OCI-LY3 (cell line): ENCODE measurements around the gene MICB.
A peak's percentile ranks its signal among the peaks of the same experiment; 100 is the strongest.

ENCODE experiments used
- H2AFZ ChIP-seq: fragments of 200-600, 300-600 bp; shearing (Covaris generic); 2 replicates; pipeline ENCODE4 v1.6.0; 2014; ENCODE audit warnings: antibody characterized with exemption, low read depth, low read length
- H3K27ac ChIP-seq: fragments of 200-600, 300-600 bp; sonication (generic); 2 replicates; pipeline ENCODE4 v1.5.1; 2014; ENCODE audit warnings: mild to moderate bottlenecking, low read length, moderate library complexity, mixed read lengths
- H3K27me3 ChIP-seq: fragments of 200-600, 300-600 bp; sonication (generic); 2 replicates; pipeline ENCODE4 v1.6.1; 2014; ENCODE audit warnings: low read depth, low read length, mixed read lengths
- H3K36me3 ChIP-seq: fragments of 200-600, 300-600 bp; sonication (generic); replicated peaks from 2 replicates; pipeline ENCODE3; 2014; ENCODE audit warnings: low read depth, low read length, mixed read lengths
- H3K4me1 ChIP-seq: fragments of 300-600, 200-600 bp; sonication (generic); 2 replicates; pipeline ENCODE4 v1.6.1; 2014; ENCODE audit warnings: low read length, mixed read lengths
- H3K4me2 ChIP-seq: fragments of 200-600, 300-600 bp; sonication (generic); 2 replicates; pipeline ENCODE4 v1.6.1; 2014; ENCODE audit warnings: low read length, mixed read lengths
- H3K4me3 ChIP-seq: fragments of 300-600, 200-600 bp; sonication (generic); 2 replicates; pipeline ENCODE4 v1.5.1; 2014; ENCODE audit warnings: antibody characterized with exemption, mild to moderate bottlenecking, low read length, moderate library complexity
- H3K79me2 ChIP-seq: fragments of 300-600, 200-600 bp; shearing (Covaris generic); 2 replicates; pipeline ENCODE4 v1.6.1; 2014; ENCODE audit warnings: mild to moderate bottlenecking, low read length, mixed read lengths
- H3K9ac ChIP-seq: fragments of 300-600, 200-600 bp; shearing (Covaris generic); 2 replicates; pipeline ENCODE4 v1.6.0; 2014; ENCODE audit warnings: mild to moderate bottlenecking, low read length, moderate library complexity
- H3K9me3 ChIP-seq: fragments of 200-600, 300-600 bp; shearing (Covaris generic); 2 replicates; pipeline ENCODE4 v1.6.1; 2014; ENCODE audit warnings: low read length, mixed read lengths; ENCODE audit not compliant: insufficient read depth
- H4K20me1 ChIP-seq: fragments of 200-600, 300-600 bp; sonication (generic); 2 replicates; pipeline ENCODE4 v1.6.1; 2016; ENCODE audit warnings: low read length, mixed read lengths; ENCODE audit not compliant: insufficient read depth
- EZH2phosphoT487 ChIP-seq: fragments of 200-600 bp; shearing (Covaris generic); IDR thresholded peaks from 2 replicates; pipeline ENCODE4 v1.6.1; 2018; ENCODE audit warnings: antibody characterized with exemption, mixed run types, low read depth
- TF ChIP-seq, protein P1 (sequence below): fragments of 200-600, 300-600 bp; sonication (generic); IDR thresholded peaks from 2 replicates; pipeline ENCODE4 v1.5.1; 2014; ENCODE audit warnings: antibody characterized with exemption, low read length, low read depth

The MICB gene

GRCh38 chr6:31556307-31556706 lies 58.4 kb downstream of the MICB start:
- H3K27ac ChIP-seq = peak overlapping the region; percentile 100
- no peaks in the 10 kb centered on the region for H4K20me1 ChIP-seq
- peak overlapping the region; percentile 46 for H3K4me2 ChIP-seq
- H3K27me3 ChIP-seq = no peaks in the 10 kb centered on the region
- peaks cover 71% of the 10 kb centered on the region for H3K4me1 ChIP-seq
- peaks cover 5% of the 10 kb centered on the region for H3K36me3 ChIP-seq
- no peak for TF ChIP-seq EZH2phosphoT487
- TF ChIP-seq, protein P1, sequence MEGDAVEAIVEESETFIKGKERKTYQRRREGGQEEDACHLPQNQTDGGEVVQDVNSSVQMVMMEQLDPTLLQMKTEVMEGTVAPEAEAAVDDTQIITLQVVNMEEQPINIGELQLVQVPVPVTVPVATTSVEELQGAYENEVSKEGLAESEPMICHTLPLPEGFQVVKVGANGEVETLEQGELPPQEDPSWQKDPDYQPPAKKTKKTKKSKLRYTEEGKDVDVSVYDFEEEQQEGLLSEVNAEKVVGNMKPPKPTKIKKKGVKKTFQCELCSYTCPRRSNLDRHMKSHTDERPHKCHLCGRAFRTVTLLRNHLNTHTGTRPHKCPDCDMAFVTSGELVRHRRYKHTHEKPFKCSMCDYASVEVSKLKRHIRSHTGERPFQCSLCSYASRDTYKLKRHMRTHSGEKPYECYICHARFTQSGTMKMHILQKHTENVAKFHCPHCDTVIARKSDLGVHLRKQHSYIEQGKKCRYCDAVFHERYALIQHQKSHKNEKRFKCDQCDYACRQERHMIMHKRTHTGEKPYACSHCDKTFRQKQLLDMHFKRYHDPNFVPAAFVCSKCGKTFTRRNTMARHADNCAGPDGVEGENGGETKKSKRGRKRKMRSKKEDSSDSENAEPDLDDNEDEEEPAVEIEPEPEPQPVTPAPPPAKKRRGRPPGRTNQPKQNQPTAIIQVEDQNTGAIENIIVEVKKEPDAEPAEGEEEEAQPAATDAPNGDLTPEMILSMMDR = no peak
- peak overlapping the region; percentile 43; the same call in 1 of the 2 replicates for H3K9ac ChIP-seq
- peak overlapping the region; percentile 47 for H3K4me3 ChIP-seq
- H3K9me3 ChIP-seq = no peaks in the 10 kb centered on the region
- no peak overlapping the region for H2AFZ ChIP-seq
- H3K79me2 ChIP-seq = peaks cover 38% of the 10 kb centered on the region

GRCh38 chr6:31557443-31558317 lies 59.7 kb downstream of the MICB start:
- TF ChIP-seq, protein P1 = no peak
- no peak for TF ChIP-seq EZH2phosphoT487
- Histone ChIP-seq H3K9me3 (no peaks in the 10 kb centered on the region), H3K27ac (peak overlapping the region; percentile 100), H3K4me1 (peaks cover 81% of the 10 kb centered on the region), H4K20me1 (no peaks in the 10 kb centered on the region), H3K79me2 (peaks cover 48% of the 10 kb centered on the region), H3K4me2 (peak overlapping the region; percentile 97), H3K36me3 (peaks cover 11% of the 10 kb centered on the region), H3K4me3 (peak overlapping the region; percentile 74), H2AFZ (no peak overlapping the region), H3K9ac (peak overlapping the region; percentile 95; the same call in 1 of the 2 replicates), H3K27me3 (no peaks in the 10 kb centered on the region)

DNA sequence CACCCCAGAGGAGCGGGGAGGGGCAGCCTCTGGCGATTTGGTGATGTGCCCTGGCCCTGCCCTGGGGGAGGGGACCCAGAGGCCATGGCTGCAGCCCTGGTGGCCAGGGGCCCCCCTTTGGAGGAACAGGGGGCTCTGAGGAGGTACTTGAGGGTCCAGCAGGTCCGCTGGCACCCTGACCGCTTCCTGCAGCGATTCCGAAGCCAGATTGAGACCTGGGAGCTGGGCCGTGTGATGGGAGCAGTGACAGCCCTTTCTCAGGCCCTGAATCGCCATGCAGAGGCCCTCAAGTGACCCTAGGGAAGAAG lies 60.3 kb downstream of the MICB start:
- peak overlapping the region; percentile 95 for H3K9ac ChIP-seq
- H2AFZ ChIP-seq = no peak overlapping the region
- no peaks in the 10 kb centered on the region for H4K20me1 ChIP-seq
- peak overlapping the region; percentile 100 for H3K27ac ChIP-seq
- H3K9me3 ChIP-seq = no peaks in the 10 kb centered on the region
- H3K4me2 ChIP-seq = peak overlapping the region; percentile 97
- peaks cover 10% of the 10 kb centered on the region for H3K36me3 ChIP-seq
- no peak for TF ChIP-seq EZH2phosphoT487
- TF ChIP-seq, protein P1 = no peak
- H3K79me2 ChIP-seq = peaks cover 48% of the 10 kb centered on the region
- peak overlapping the region; percentile 74 for H3K4me3 ChIP-seq
- H3K27me3 ChIP-seq = no peaks in the 10 kb centered on the region
- H3K4me1 ChIP-seq = peaks cover 87% of the 10 kb centered on the region

DNA sequence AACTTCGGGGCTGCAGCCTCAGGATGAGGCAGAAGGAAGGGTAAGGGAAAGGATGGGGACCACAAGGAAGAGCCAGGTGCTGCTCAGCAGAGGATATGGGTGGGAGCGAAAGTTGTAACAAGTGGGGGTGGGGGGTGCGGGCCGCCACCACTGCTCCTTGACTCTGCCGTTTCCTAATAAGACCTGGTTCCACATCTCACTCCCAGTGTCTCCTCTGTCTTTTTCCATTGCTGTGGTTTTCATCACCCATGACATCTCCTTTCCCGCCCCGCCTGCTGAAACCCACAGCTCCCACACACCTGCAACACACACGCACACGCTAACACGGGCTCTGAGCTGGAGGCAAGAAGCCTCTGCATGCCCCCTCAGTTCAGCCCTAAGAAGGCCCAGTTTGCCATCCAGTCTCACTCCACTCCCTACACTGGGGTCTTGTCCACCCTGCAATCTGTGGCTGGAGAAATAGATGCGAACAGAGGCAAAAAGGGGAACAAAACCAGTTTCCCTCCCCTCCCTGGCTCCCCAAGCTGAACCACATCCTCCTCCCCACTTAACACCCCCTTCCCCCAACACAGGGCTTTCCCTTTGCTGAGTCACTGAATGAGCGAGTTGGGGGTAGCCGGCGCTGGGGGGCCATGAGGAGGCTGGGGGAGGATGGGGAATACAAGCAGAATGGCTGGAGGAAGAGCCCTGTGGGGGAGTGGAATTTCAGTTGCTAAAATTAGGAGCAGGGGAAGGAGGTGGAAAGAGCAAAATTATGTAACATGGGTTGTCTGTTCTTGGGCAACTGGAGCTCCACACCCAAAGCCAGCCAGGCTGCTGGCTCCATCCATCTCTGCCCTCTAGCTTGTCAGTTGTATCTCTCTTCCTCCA lies 60.9 kb downstream of the MICB start:
- no peaks in the 10 kb centered on the region for H4K20me1 ChIP-seq
- TF ChIP-seq EZH2phosphoT487 = no peak
- TF ChIP-seq, protein P1 = no peak
- H3K4me1 ChIP-seq = peaks cover 93% of the 10 kb centered on the region
- H3K4me2 ChIP-seq = peak overlapping the region; percentile 97
- H3K27ac ChIP-seq = peak overlapping the region; percentile 100
- peaks cover 48% of the 10 kb centered on the region for H3K79me2 ChIP-seq
- H3K36me3 ChIP-seq = peaks cover 8% of the 10 kb centered on the region
- H3K9ac ChIP-seq = peak overlapping the region; percentile 95
- no peak overlapping the region for H2AFZ ChIP-seq
- H3K4me3 ChIP-seq = peak overlapping the region; percentile 74
- no peaks in the 10 kb centered on the region for H3K27me3 ChIP-seq
- H3K9me3 ChIP-seq = no peaks in the 10 kb centered on the region
